Hepatocyte (in vitro differentiated cells): Measurements from ENCODE around the gene SYNE2. TPM values are rescaled to one million over a fixed set of nuclear protein-coding genes. Genes with fewer than 3 reads are reported as not detected.

Experiments used
- DNase-seq: peaks from one replicate; pipeline ENCODE4 v3.0.0-alpha.2; 2016; ENCODE audit warnings: low spot score
- H2AFZ ChIP-seq: fragments of 200-600 bp; sonication (generic); 2 replicates; pipeline ENCODE4 v1.6.0; 2016; ENCODE audit warnings: antibody characterized with exemption, mild to moderate bottlenecking
- H3K27ac ChIP-seq: fragments of 200-600 bp; sonication (generic); 2 replicates; pipeline ENCODE4 v1.5.1; 2016; ENCODE audit warnings: mild to moderate bottlenecking
- H3K27me3 ChIP-seq: fragments of 200-600 bp; sonication (generic); 2 replicates; pipeline ENCODE4 v1.6.1; 2016
- H3K36me3 ChIP-seq: fragments of 200-600 bp; sonication (generic); replicated peaks from 2 replicates; pipeline ENCODE4 v1.5.1; 2016; ENCODE audit warnings: low read depth; ENCODE audit not compliant: insufficient read depth
- H3K4me1 ChIP-seq: fragments of 200-600 bp; sonication (generic); 2 replicates; pipeline ENCODE4 v1.5.1; 2016; ENCODE audit warnings: mild to moderate bottlenecking, moderate library complexity; ENCODE audit not compliant: insufficient read depth
- H3K4me2 ChIP-seq: fragments of 200-600 bp; sonication (generic); 2 replicates; pipeline ENCODE4 v1.6.0; 2016
- H3K4me3 ChIP-seq: fragments of 200-600 bp; sonication (generic); 2 replicates; pipeline ENCODE4 v1.5.1; 2016; ENCODE audit warnings: mild to moderate bottlenecking
- H3K79me2 ChIP-seq: fragments of 200-600 bp; sonication (generic); 2 replicates; pipeline ENCODE4 v1.6.0; 2017; ENCODE audit warnings: mild to moderate bottlenecking
- H3K9me2 ChIP-seq: fragments of 200-600 bp; sonication (generic); replicated peaks from 2 replicates; pipeline ENCODE4 v1.6.0; 2017; ENCODE audit warnings: mild to moderate bottlenecking; ENCODE audit not compliant: insufficient read depth
- H3K9me3 ChIP-seq: fragments of 200-600 bp; sonication (generic); 2 replicates; pipeline ENCODE4 v1.5.1; 2016; ENCODE audit warnings: low read depth, mild to moderate bottlenecking
- H4K20me1 ChIP-seq: fragments of 200-600 bp; sonication (generic); 2 replicates; pipeline ENCODE4 v1.6.0; 2016; ENCODE audit warnings: mild to moderate bottlenecking; ENCODE audit not compliant: insufficient read depth, poor library complexity, severe bottlenecking
- EZH2 ChIP-seq: fragments of 200-600 bp; sonication (generic); IDR thresholded peaks from 2 replicates; pipeline ENCODE4 v1.6.1; 2016; ENCODE audit warnings: antibody characterized with exemption, mild to moderate bottlenecking, borderline replicate concordance
- EZH2phosphoT487 ChIP-seq: fragments of 200-600 bp; sonication (generic); IDR thresholded peaks from one replicate; pipeline ENCODE4 v1.6.1; 2018; ENCODE audit warnings: antibody characterized with exemption, mild to moderate bottlenecking, low read depth, moderate library complexity; ENCODE audit not compliant: unreplicated experiment, severe bottlenecking
- WGBS: methylation state at CpG from one replicate; pipeline ENCODE4 v1.1.6; 2016; ENCODE audit warnings: low lambda C conversion rate; ENCODE audit errors: missing lambda C conversion rate; 5-methylcytosine and 5-hydroxymethylcytosine counted together
- polyA plus RNA-seq: library from polyadenylated mRNA; unstranded; fragments of >200 nt; fragmentation: Nextera tagmentation; extraction: Ambion mirVana; gene quantifications from 2 replicates; pipeline ENCODE4 v1.2.1, GENCODE V29; 2016
- total RNA-seq: library from RNA; depleted of rRNA; stranded (reverse); fragments of >200 nt; gene quantifications from 2 replicates; pipeline ENCODE4 v1.2.3, GENCODE V29; 2014
- TF ChIP-seq, protein P1 (sequence below): fragments of 200-600 bp; sonication (generic); IDR thresholded peaks from 2 replicates; pipeline ENCODE4 v1.5.1; 2016; ENCODE audit warnings: antibody characterized with exemption, mild to moderate bottlenecking; ENCODE audit not compliant: poor library complexity

SYNE2 gene
- total and polyA plus RNA-seq, 2 experiments from 2014 or later: 21.0 to 58.6 TPM

DNA sequence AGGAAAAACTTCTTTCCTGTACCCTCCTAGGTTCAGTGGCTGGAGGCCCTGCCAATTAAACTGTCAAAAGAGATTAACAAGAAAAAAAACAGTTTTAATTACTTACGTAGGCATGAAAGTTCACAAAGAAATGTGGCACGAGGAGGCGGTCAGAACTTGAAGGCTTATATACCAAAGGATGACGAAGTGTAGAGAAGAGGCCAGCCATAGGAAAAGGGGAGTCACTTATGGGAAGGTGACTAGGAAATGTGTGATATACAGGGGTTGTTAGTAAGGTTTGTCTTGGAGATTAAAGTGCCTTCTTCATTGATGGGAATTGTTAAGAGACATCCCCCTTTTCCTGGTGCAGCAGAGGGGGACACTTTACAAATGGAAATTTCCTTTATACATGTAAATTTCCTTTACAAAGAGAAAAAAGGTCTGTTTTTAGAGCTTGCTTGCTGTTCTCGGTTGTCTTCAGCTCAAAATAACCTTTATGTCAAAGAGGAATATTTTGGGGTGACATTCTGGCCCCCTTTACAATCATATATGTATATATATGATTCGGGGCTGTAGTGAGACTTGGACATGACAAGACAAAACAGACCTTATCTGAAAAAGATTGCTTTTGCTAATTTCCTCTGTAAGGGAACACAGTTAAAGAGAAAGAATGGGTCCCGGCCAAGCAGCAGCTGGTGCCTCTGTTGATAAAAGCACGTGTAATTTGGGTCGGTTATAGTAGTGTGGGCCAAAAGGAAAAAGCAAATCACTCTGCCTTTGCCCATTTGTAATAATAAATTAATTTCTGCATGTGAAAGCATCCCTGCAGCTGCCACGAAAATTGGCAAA, 38.6 kb downstream of the SYNE2 start:
- H2AFZ ChIP-seq: no peak overlapping the region
- no peak for DNase-seq
- peaks cover 19% of the 10 kb centered on the region for H3K4me1 ChIP-seq
- H3K9me2 ChIP-seq: no peaks in the 10 kb centered on the region
- H3K27ac ChIP-seq: peak overlapping the region; percentile 1
- no peaks in the 10 kb centered on the region for H3K9me3 ChIP-seq
- no peak overlapping the region for H3K4me3 ChIP-seq
- H3K36me3 ChIP-seq: no peaks in the 10 kb centered on the region
- H3K27me3 ChIP-seq: no peaks in the 10 kb centered on the region
- 49% methylated on average over 10 of the region's 10 CpGs for WGBS
- no peak overlapping the region for H3K4me2 ChIP-seq
- TF ChIP-seq, protein P1, sequence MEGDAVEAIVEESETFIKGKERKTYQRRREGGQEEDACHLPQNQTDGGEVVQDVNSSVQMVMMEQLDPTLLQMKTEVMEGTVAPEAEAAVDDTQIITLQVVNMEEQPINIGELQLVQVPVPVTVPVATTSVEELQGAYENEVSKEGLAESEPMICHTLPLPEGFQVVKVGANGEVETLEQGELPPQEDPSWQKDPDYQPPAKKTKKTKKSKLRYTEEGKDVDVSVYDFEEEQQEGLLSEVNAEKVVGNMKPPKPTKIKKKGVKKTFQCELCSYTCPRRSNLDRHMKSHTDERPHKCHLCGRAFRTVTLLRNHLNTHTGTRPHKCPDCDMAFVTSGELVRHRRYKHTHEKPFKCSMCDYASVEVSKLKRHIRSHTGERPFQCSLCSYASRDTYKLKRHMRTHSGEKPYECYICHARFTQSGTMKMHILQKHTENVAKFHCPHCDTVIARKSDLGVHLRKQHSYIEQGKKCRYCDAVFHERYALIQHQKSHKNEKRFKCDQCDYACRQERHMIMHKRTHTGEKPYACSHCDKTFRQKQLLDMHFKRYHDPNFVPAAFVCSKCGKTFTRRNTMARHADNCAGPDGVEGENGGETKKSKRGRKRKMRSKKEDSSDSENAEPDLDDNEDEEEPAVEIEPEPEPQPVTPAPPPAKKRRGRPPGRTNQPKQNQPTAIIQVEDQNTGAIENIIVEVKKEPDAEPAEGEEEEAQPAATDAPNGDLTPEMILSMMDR: no peak
- no peak for TF ChIP-seq EZH2
- no peak for TF ChIP-seq EZH2phosphoT487
- peaks cover 9% of the 10 kb centered on the region for H3K79me2 ChIP-seq
- no peaks in the 10 kb centered on the region for H4K20me1 ChIP-seq

DNA sequence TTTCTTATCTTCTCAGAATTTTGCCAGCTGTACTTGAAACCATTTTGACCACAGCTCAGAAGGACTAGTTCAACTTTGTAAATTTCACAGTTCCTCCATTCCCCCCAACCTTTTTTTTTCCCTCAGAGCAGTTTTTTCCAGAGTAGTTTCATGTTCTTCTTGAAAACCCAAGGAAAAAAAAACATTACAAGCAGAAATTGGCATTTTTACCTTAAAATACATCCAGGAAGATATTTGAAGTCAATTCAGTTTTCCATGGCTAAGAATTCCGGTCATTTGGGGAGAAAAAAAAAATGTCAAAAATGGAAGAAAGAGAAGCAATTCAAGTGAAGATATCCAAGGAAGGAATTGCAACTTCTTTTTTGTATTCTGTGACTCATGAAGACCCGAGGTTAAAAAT, 39.5 kb downstream of the SYNE2 start:
- no peaks in the 10 kb centered on the region for H4K20me1 ChIP-seq
- WGBS: 94% methylated on average over 2 of the region's 2 CpGs
- H3K36me3 ChIP-seq: no peaks in the 10 kb centered on the region
- peaks cover 23% of the 10 kb centered on the region for H3K4me1 ChIP-seq
- no peak overlapping the region for H3K4me2 ChIP-seq
- no peaks in the 10 kb centered on the region for H3K27me3 ChIP-seq
- no peak overlapping the region for H2AFZ ChIP-seq
- H3K9me2 ChIP-seq: no peaks in the 10 kb centered on the region
- no peak for TF ChIP-seq EZH2phosphoT487
- TF ChIP-seq, protein P1: no peak
- TF ChIP-seq EZH2: no peak
- H3K9me3 ChIP-seq: no peaks in the 10 kb centered on the region
- H3K27ac ChIP-seq: no peak overlapping the region
- DNase-seq: no peak
- H3K79me2 ChIP-seq: peaks cover 5% of the 10 kb centered on the region
- no peak overlapping the region for H3K4me3 ChIP-seq

DNA sequence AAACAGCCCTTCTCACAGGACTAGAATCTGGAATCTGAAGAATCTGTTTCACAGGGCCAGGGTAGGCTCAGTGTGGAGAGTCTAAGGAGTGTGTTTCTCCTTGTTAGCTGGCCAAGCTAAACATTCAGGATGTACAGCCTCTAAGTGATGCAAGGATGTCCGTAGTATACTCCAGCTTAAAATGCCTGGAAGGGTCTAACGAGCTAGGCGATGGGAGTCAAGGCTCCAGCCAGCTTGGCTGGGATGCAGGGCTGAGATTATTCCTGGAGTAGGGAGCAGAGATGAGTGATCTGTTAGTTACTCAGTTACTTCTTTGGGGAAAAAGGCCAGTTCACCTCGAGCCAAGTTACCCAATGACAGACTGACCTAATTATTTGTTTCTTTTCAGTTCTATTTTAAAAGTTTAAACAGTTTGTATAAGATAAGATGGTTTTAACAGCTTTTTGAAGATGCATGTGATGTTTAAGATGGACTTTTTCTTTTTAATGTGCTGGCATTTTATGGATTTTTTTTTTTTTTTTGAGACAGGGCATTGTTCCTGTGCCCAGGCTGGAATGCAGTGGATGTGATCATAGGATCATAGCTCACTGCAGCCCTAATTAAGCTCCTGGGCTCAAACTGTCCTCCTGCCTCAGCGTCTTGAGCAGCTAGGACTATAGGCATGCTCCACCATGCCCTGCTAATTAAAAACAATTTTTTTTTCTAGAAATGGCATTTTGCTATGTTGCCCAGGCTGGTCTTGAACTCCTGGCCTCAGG, 41.1 kb downstream of the SYNE2 start:
- Histone ChIP-seq H3K79me2 (peaks cover 3% of the 10 kb centered on the region), H3K27me3 (no peaks in the 10 kb centered on the region), H3K27ac (peak overlapping the region; percentile 8), H3K9me3 (no peaks in the 10 kb centered on the region), H3K9me2 (no peaks in the 10 kb centered on the region), H4K20me1 (no peaks in the 10 kb centered on the region), H3K4me1 (peaks cover 23% of the 10 kb centered on the region), H3K36me3 (no peaks in the 10 kb centered on the region), H2AFZ (no peak overlapping the region), H3K4me3 (no peak overlapping the region), H3K4me2 (peak overlapping the region; percentile 44)
- WGBS: 31% methylated on average over 5 of the region's 5 CpGs
- peak; percentile 38 for DNase-seq
- no peak for TF ChIP-seq EZH2phosphoT487
- no peak for TF ChIP-seq EZH2
- TF ChIP-seq, protein P1: no peak
